Measurements from ENCODE around the gene TNIK.

TNIK gene

DNA sequence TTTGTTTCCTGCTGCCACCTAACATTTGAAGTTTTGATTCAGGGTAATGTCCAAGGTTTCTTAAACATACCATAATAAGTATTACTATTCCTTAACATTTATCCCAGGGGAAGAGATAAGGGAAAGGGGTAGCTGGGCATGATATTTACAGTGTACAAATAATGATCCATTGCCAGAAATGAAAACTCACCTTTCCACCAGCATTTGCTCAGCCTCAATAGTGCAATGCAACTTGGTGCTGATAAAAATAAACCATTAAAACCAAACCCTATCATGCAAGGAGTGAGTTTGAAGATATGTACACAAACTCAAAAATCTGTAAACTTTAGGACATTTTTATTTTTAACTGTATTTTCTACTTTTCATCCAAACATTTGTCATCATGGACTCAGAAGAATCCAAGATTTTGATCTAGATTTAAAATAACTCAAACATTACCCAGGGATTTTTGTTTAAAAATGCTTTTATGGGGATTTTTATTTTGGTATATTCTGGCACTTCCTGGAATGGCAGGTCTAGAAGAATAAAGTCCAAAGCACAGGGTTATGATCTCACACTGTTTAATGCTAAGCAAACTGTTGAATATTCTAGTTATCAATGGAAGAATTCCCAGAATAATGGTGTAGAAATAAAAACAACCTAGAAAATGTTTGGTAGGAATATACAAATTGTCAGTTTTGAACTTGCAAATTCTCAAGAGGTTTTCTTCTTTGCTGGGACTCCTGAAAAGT lies 401.2 kb downstream of the TNIK start:
- Histone ChIP-seq H3K9me3 (ENCODE audit: control insufficient read depth, low read length) (no peaks in the 10 kb centered on the region), H3K4me3 (ENCODE audit: low read length) (no peak overlapping the region), H3K27me3 (ENCODE audit: control insufficient read depth, insufficient read depth, low read length) (no peaks in the 10 kb centered on the region), H3K36me3 (ENCODE audit: control insufficient read depth, insufficient read depth, low read length) (no peaks in the 10 kb centered on the region), H3K9ac (ENCODE audit: low read length) (no peak overlapping the region), H3K4me1 (ENCODE audit: control insufficient read depth, insufficient read depth, low read length) (peaks cover 10% of the 10 kb centered on the region)

DNA sequence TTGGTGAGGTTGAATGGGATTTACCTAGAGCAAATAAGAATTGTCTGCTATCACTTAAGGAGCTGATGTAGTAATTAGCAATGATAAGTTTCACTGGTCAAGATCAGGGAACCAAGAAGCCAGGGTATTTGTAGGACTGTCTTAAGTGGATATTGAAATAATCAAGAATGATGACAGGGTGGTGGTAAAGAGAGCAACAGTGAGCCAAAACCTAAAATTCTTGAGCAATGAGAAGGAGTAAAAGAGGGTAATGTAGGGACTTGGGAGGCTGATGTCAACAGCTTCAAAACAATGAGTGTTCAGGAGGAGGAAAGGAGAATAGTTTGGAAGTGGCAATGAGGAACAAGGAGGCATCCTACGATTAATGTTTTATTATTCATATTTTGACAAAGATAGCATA lies 402.1 kb downstream of the TNIK start:
- H3K27me3 ChIP-seq (ENCODE audit: control insufficient read depth, insufficient read depth, low read length): no peaks in the 10 kb centered on the region
- H3K9me3 ChIP-seq (ENCODE audit: control insufficient read depth, low read length): no peaks in the 10 kb centered on the region
- H3K4me1 ChIP-seq (ENCODE audit: control insufficient read depth, insufficient read depth, low read length): peaks cover 10% of the 10 kb centered on the region
- no peak overlapping the region for H3K9ac ChIP-seq (ENCODE audit: low read length)
- no peak overlapping the region for H3K4me3 ChIP-seq (ENCODE audit: low read length)
- no peaks in the 10 kb centered on the region for H3K36me3 ChIP-seq (ENCODE audit: control insufficient read depth, insufficient read depth, low read length)

DNA sequence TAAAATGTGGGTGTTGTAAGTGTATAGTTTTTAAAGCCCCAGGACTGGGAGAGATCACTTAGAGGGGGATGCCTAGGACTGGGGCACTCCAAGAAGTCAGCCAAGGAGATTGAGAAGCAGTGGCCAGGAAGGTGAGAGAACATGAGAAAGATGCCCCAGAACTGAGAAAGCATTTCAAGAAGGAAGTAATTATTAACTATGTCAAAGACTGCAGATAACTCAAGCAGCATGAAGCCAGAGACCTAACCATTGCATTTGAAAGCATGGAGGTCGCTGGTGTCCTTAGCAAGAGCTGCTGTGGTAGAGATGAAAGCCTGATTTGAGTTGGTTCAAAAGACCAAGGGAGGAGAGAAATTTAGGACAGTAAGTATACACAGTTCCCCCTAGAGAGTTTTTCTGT lies 403.1 kb downstream of the TNIK start:
- Histone ChIP-seq H3K9ac (ENCODE audit: low read length) (no peak overlapping the region), H3K4me3 (ENCODE audit: low read length) (no peak overlapping the region), H3K9me3 (ENCODE audit: control insufficient read depth, low read length) (no peaks in the 10 kb centered on the region), H3K36me3 (ENCODE audit: control insufficient read depth, insufficient read depth, low read length) (no peaks in the 10 kb centered on the region), H3K27me3 (ENCODE audit: control insufficient read depth, insufficient read depth, low read length) (no peaks in the 10 kb centered on the region), H3K4me1 (ENCODE audit: control insufficient read depth, insufficient read depth, low read length) (peaks cover 10% of the 10 kb centered on the region)

DNA sequence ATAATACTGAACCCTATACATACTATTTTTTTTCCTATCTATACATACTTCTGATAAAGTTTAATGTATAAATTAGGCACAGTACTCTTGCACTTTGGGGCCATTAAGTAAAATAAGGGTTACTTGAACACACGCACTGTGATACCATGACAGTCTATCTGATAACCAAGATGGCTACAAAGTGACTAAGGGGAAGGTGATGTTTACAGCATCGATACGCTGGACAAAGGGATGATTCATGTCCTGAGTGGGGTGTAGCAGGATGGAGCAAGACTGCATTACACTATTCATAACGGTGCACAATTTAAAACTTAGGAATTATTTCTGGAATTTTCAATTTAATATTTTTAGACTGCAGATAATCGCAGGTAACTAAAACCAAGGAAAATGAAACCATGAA lies 403.7 kb downstream of the TNIK start:
- Histone ChIP-seq H3K36me3 (ENCODE audit: control insufficient read depth, insufficient read depth, low read length) (no peaks in the 10 kb centered on the region), H3K9ac (ENCODE audit: low read length) (no peak overlapping the region), H3K9me3 (ENCODE audit: control insufficient read depth, low read length) (no peaks in the 10 kb centered on the region), H3K4me3 (ENCODE audit: low read length) (no peak overlapping the region), H3K27me3 (ENCODE audit: control insufficient read depth, insufficient read depth, low read length) (no peaks in the 10 kb centered on the region), H3K4me1 (ENCODE audit: control insufficient read depth, insufficient read depth, low read length) (peaks cover 10% of the 10 kb centered on the region)

DNA sequence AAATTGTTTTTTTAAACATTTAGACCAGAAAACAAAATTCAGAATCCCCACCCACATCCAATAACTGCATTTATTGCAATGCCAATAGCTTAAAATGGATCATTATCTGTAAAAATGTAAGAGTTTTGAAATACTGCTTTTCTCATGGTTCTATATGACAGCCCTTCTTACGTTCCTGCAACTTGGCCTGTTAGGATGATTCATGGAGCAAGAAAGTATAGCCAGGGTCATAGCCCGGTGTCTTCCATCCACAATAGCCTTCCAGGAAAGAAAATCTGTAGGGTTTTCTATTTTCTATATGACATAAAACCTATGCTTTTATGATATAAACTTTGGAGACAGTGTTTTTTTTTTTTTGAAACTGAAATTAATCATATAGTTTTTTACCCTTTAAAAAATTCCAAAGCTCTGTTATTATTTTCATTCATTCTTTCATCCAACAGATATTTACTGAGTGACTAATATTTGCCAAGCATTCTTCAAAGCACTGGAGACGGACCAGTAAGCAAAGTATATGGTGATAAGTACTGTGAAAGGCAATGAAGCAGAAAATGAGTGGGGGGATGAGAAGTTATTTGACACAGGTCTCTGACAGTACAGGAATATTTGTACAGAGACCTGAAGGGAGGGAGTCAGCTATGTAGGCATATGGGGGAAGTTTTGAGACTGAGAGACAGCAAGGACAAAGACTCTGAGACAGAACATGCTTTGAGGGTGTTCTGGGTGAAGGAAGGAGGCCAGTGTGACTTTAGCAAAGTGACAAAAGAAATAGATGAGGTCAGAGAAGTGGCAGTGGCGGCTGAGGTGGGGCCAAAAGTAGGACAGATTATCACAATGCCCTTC lies 404.6 kb downstream of the TNIK start:
- H3K9me3 ChIP-seq (ENCODE audit: control insufficient read depth, low read length): no peaks in the 10 kb centered on the region
- no peak overlapping the region for H3K9ac ChIP-seq (ENCODE audit: low read length)
- peaks cover 10% of the 10 kb centered on the region for H3K4me1 ChIP-seq (ENCODE audit: control insufficient read depth, insufficient read depth, low read length)
- H3K36me3 ChIP-seq (ENCODE audit: control insufficient read depth, insufficient read depth, low read length): no peaks in the 10 kb centered on the region
- no peak overlapping the region for H3K4me3 ChIP-seq (ENCODE audit: low read length)
- no peaks in the 10 kb centered on the region for H3K27me3 ChIP-seq (ENCODE audit: control insufficient read depth, insufficient read depth, low read length)

DNA sequence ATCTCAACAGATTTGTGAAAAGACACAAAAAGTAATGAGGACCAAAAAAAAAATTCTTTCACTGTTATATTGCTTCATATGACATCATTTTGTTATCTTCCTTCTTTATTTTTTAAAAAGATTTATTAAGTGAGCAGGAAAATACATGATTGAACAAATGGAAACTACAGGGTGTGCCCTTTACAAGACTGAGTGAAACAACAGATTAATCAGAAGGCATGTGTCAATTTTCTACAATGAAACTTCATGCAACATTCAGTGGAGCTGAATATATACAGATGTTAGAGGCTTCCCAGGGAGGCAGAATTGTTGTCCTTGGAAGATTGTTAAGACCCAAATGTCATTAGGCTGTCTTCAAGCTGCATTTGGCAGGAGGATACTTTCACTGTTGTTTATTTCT lies 405.3 kb downstream of the TNIK start:
- H3K9me3 ChIP-seq (ENCODE audit: control insufficient read depth, low read length): no peaks in the 10 kb centered on the region
- H3K4me3 ChIP-seq (ENCODE audit: low read length): no peak overlapping the region
- H3K36me3 ChIP-seq (ENCODE audit: control insufficient read depth, insufficient read depth, low read length): no peaks in the 10 kb centered on the region
- no peaks in the 10 kb centered on the region for H3K27me3 ChIP-seq (ENCODE audit: control insufficient read depth, insufficient read depth, low read length)
- no peak overlapping the region for H3K9ac ChIP-seq (ENCODE audit: low read length)
- peaks cover 10% of the 10 kb centered on the region for H3K4me1 ChIP-seq (ENCODE audit: control insufficient read depth, insufficient read depth, low read length)

DNA sequence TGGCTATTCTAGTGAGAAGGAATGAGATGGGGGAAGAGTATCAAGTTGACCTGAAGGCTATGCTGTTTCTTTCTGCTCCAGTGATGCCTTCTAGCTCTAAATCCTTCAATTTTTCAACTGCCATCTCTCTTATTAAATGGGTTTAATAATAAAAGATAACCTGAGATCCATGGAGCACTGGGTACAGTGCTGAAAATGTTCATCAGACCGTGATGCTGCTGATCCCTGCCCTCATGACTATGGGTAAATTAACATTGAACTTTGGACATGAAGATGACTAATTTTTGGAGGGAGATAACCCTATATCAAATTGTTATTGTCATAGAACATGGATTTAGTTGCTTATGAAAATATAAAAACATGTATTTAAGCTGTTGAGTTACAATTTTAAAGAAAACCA lies 406.0 kb downstream of the TNIK start:
- H3K27me3 ChIP-seq (ENCODE audit: control insufficient read depth, insufficient read depth, low read length): no peaks in the 10 kb centered on the region
- no peaks in the 10 kb centered on the region for H3K36me3 ChIP-seq (ENCODE audit: control insufficient read depth, insufficient read depth, low read length)
- H3K4me1 ChIP-seq (ENCODE audit: control insufficient read depth, insufficient read depth, low read length): peaks cover 10% of the 10 kb centered on the region
- no peaks in the 10 kb centered on the region for H3K9me3 ChIP-seq (ENCODE audit: control insufficient read depth, low read length)
- no peak overlapping the region for H3K9ac ChIP-seq (ENCODE audit: low read length)
- no peak overlapping the region for H3K4me3 ChIP-seq (ENCODE audit: low read length)

DNA sequence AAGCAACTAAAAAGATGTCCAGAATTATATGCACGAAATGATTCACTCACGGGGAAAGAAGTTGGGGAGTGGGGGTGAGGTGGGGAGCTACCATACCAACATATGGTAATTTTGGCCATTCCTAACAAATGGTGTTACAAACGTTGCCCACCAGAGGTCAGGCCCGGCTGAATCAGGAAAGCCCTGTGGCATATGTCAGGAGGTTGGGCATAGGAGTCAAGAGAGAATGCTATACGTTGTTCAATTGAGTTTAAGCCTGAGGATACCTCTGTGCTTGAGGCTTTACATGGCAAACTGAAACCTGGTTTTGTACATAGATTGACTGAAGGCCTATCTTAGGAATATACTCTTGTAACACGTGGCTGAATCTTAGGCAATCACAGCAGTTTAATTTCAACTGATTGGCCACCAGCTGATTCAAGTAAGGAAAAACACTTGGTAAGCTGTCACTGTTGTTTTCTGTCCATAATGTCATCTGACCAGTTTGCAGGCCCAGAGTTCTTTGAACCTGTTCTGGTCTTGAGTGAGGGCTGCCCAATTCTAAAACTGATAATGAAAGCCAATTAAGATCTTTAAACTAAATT lies 410.3 kb downstream of the TNIK start:
- Histone ChIP-seq H3K36me3 (ENCODE audit: control insufficient read depth, insufficient read depth, low read length) (no peaks in the 10 kb centered on the region), H3K27me3 (ENCODE audit: control insufficient read depth, insufficient read depth, low read length) (no peaks in the 10 kb centered on the region), H3K9me3 (ENCODE audit: control insufficient read depth, low read length) (no peaks in the 10 kb centered on the region), H3K9ac (ENCODE audit: low read length) (no peak overlapping the region), H3K4me1 (ENCODE audit: control insufficient read depth, insufficient read depth, low read length) (no peaks in the 10 kb centered on the region), H3K4me3 (ENCODE audit: low read length) (no peak overlapping the region)

DNA sequence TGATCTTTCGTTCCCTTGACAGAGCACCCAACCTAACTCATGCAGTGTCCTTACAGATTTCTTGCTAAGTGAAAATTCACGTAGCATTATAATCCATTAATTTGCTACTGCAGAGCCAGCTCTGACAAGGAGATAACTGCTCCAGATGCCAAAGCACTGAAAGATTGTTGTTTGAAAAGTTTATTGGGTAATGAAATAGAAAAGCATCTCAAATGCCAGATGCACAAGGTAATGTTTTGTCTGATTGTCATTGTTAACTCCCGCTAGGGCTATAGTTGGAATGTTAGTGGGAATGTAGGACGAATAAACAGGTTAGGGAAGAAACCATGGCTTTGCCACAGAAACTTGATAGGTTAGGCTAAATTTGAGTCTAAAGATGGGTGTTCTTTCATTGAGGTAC lies 413.4 kb downstream of the TNIK start:
- H3K27me3 ChIP-seq (ENCODE audit: control insufficient read depth, insufficient read depth, low read length): no peaks in the 10 kb centered on the region
- no peak overlapping the region for H3K4me3 ChIP-seq (ENCODE audit: low read length)
- no peaks in the 10 kb centered on the region for H3K4me1 ChIP-seq (ENCODE audit: control insufficient read depth, insufficient read depth, low read length)
- no peak overlapping the region for H3K9ac ChIP-seq (ENCODE audit: low read length)
- H3K9me3 ChIP-seq (ENCODE audit: control insufficient read depth, low read length): no peaks in the 10 kb centered on the region
- H3K36me3 ChIP-seq (ENCODE audit: control insufficient read depth, insufficient read depth, low read length): no peaks in the 10 kb centered on the region

DNA sequence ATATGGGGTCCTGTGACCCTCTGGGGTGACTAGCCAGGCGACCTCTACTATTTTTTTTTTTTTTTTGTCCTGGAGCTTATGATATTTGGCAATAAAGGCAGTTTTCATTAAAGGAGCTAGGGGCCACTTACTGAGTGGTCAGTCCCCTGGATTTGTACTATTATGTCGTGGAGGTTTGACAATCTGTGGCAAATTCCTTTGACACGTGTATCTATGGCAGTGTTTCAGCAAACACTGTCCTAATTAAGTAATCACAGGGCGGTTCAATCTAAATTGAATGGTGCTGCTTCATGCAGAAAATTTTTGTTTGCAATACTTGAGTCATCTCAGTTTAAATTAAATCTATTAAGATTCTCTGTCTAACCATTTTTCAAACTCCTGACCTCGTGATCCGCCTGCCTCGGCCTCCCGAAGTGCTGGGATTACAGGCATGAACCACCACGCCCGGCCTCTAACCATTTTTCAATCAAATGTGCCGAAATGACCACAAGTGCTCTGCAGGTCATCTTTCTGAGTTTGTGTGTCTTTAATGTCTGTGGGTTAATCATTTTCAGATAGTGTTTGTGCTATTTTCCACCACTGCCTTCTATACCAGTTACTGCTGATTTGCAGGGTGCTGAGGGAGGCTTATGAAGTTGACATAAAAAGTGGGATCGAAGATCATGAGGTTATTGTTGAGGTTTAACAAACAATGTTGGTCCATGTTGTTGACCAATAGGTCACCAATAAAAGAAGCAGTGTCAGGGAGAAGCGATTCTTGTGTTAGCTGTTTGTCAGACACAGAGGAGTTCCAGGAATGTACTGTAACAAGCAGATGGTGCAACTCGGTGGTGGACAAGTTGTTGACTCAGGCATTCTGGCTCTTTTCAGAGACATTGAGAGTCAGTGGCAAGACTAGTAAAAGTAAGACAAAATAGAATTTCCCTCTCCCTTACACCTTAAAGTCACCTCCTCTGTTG lies 415.1 kb downstream of the TNIK start:
- no peak overlapping the region for H3K4me3 ChIP-seq (ENCODE audit: low read length)
- no peaks in the 10 kb centered on the region for H3K27me3 ChIP-seq (ENCODE audit: control insufficient read depth, insufficient read depth, low read length)
- no peaks in the 10 kb centered on the region for H3K4me1 ChIP-seq (ENCODE audit: control insufficient read depth, insufficient read depth, low read length)
- H3K9ac ChIP-seq (ENCODE audit: low read length): no peak overlapping the region
- no peaks in the 10 kb centered on the region for H3K36me3 ChIP-seq (ENCODE audit: control insufficient read depth, insufficient read depth, low read length)
- no peaks in the 10 kb centered on the region for H3K9me3 ChIP-seq (ENCODE audit: control insufficient read depth, low read length)

DNA sequence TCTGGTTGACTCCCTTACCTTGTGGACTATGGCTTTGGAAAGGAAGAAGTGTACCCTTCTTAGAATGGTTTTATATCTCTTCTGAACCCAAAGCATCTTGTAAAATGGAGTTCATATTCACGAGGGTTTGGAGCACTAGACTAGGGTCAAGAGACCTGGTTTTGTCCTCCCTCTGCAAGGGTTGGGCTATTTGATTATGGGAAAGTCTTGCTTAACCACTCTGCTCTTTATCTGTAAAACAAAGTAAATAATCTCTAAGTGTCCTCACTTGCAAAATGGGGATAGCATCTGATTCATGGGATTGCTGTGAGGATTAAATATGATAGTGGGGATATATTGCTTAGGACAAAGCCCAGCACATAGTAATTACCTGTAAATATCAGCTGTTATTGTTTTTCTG lies 415.8 kb downstream of the TNIK start:
- Histone ChIP-seq H3K27me3 (ENCODE audit: control insufficient read depth, insufficient read depth, low read length) (no peaks in the 10 kb centered on the region), H3K4me3 (ENCODE audit: low read length) (no peak overlapping the region), H3K4me1 (ENCODE audit: control insufficient read depth, insufficient read depth, low read length) (no peaks in the 10 kb centered on the region), H3K9me3 (ENCODE audit: control insufficient read depth, low read length) (no peaks in the 10 kb centered on the region), H3K36me3 (ENCODE audit: control insufficient read depth, insufficient read depth, low read length) (no peaks in the 10 kb centered on the region), H3K9ac (ENCODE audit: low read length) (no peak overlapping the region)

All from mucosa of stomach (tissue), 1 donor.